Activated CD8-positive, alpha-beta memory T cell treated with anti-CD3 and anti-CD28 coated beads, Interleukin-2, amount 50 U/mL, for 24 hours (primary cell): ENCODE measurements around the gene BAHD1.

Experiments used
- DNase-seq: peaks from one replicate; pipeline ENCODE4 v3.0.0-alpha.2; 2020; ENCODE audit errors: extremely low read depth

Gene BAHD1

GRCh38 chr15:40424483-40425115 is 16.2 kb upstream of the BAHD1 start:
- DNase-seq, result no peak

GRCh38 chr15:40425681-40426080 is 15.1 kb upstream of the BAHD1 start:
- DNase-seq, result no peak

GRCh38 chr15:40427188-40427587 is 13.6 kb upstream of the BAHD1 start:
- no peak for DNase-seq

- DNase-seq, result no peak
Measured at GRCh38 chr15:40428185-40428584, 12.6 kb upstream of the BAHD1 start.

GRCh38 chr15:40429068-40429710 is 11.6 kb upstream of the BAHD1 start:
- no peak for DNase-seq

- no peak for DNase-seq
Measured at GRCh38 chr15:40430271-40430805, 10.4 kb upstream of the BAHD1 start.

GRCh38 chr15:40435023-40435709 is 5.6 kb upstream of the BAHD1 start:
- no peak for DNase-seq

GRCh38 chr15:40435710-40436089 is 5.1 kb upstream of the BAHD1 start:
- DNase-seq, result no peak

- no peak for DNase-seq
Measured at GRCh38 chr15:40436116-40436891, 4.4 kb upstream of the BAHD1 start.

- DNase-seq, result no peak
Measured at GRCh38 chr15:40436892-40437751, 3.6 kb upstream of the BAHD1 start.

GRCh38 chr15:40437752-40438687 is 2.7 kb upstream of the BAHD1 start:
- no peak for DNase-seq

- DNase-seq, result no peak
Measured at GRCh38 chr15:40438712-40439111, 2.0 kb upstream of the BAHD1 start.

- DNase-seq, result no peak
Measured at GRCh38 chr15:40439461-40439959, 1.2 kb upstream of the BAHD1 start.

GRCh38 chr15:40439960-40440742 is 602 bp upstream of the BAHD1 start:
- no peak for DNase-seq

- DNase-seq, result no peak
Measured at GRCh38 chr15:40441565-40442531, 1.1 kb downstream of the BAHD1 start.

- no peak for DNase-seq
Measured at GRCh38 chr15:40443255-40443654, 2.5 kb downstream of the BAHD1 start.

GRCh38 chr15:40443846-40444245 is 3.1 kb downstream of the BAHD1 start:
- DNase-seq, result no peak

- no peak for DNase-seq
Measured at GRCh38 chr15:40444736-40445135, 4.0 kb downstream of the BAHD1 start.
